Karpas-422 (cell line): ENCODE data around the gene PLD4. TPM values are rescaled to one million over a fixed set of nuclear protein-coding genes. Genes with fewer than 3 reads are reported as not detected.
"Not testable (repeated sequence)": the region's sequence is repeated elsewhere in the genome, so short reads cannot be mapped to it uniquely, and the experiment has no call there.

Experiments used
- DNase-seq: peaks from one replicate; pipeline ENCODE4 v3.0.0-alpha.2; 2015
- H2AFZ ChIP-seq: fragments of 200-600 bp; sonication (generic); 2 replicates; pipeline ENCODE4 v1.6.1; 2014; ENCODE audit warnings: antibody characterized with exemption, low read length, mixed read lengths
- H3K27ac ChIP-seq: fragments of 200-600 bp; sonication (generic); 2 replicates; pipeline ENCODE4 v1.5.1; 2014; ENCODE audit warnings: mild to moderate bottlenecking, low read length, moderate library complexity
- H3K27me3 ChIP-seq: fragments of 200-600 bp; sonication (generic); 2 replicates; pipeline ENCODE4 v1.6.1; 2014; ENCODE audit warnings: low read length, mixed read lengths
- H3K36me3 ChIP-seq: fragments of 200-600 bp; sonication (generic); 2 replicates; pipeline ENCODE4 v1.6.1; 2014; ENCODE audit warnings: low read length, mixed read lengths; ENCODE audit not compliant: insufficient read depth
- H3K4me1 ChIP-seq: fragments of 200-600 bp; sonication (generic); 2 replicates; pipeline ENCODE4 v1.6.1; 2014; ENCODE audit warnings: mild to moderate bottlenecking, low read length, mixed read lengths
- H3K4me2 ChIP-seq: fragments of 200-600 bp; sonication (generic); 2 replicates; pipeline ENCODE4 v1.6.1; 2014; ENCODE audit warnings: low read length, low read depth, mild to moderate bottlenecking; ENCODE audit not compliant: poor library complexity, severe bottlenecking
- H3K4me3 ChIP-seq: fragments of 200-600 bp; sonication (generic); 2 replicates; pipeline ENCODE4 v1.5.1; 2014; ENCODE audit warnings: mild to moderate bottlenecking, antibody characterized with exemption, low read length, mixed read lengths
- H3K79me2 ChIP-seq: fragments of 200-600 bp; sonication (generic); 2 replicates; pipeline ENCODE4 v1.6.1; 2014; ENCODE audit warnings: mild to moderate bottlenecking, low read length, mixed read lengths
- H3K9ac ChIP-seq: fragments of 200-600 bp; sonication (generic); 2 replicates; pipeline ENCODE4 v1.6.0; 2014; ENCODE audit warnings: low read length
- H3K9me2 ChIP-seq: fragments of 200-600 bp; sonication (generic), shearing (Covaris generic); replicated peaks from 2 replicates; pipeline ENCODE4 v1.6.0; 2014; ENCODE audit warnings: mild to moderate bottlenecking, low read length, moderate library complexity; ENCODE audit not compliant: insufficient read depth
- H3K9me3 ChIP-seq: fragments of 300-700, 200-600 bp; sonication (generic); 2 replicates; pipeline ENCODE4 v1.6.1; 2014; ENCODE audit warnings: low read length, mixed read lengths
- H4K20me1 ChIP-seq: fragments of 200-600 bp; sonication (generic); 2 replicates; pipeline ENCODE4 v1.6.1; 2014; ENCODE audit warnings: mild to moderate bottlenecking, antibody characterized with exemption, low read length, low read depth; ENCODE audit not compliant: insufficient read depth
- total RNA-seq: library from RNA; depleted of rRNA; stranded (reverse); fragments of >200 nt; shearing (Covaris generic); gene quantifications from 2 replicates; pipeline ENCODE4 v1.2.3, GENCODE V29; 2014; ENCODE audit warnings: low replicate concordance

PLD4 gene
- total RNA-seq, 1 experiment from 2014 or later = 146 TPM

DNA sequence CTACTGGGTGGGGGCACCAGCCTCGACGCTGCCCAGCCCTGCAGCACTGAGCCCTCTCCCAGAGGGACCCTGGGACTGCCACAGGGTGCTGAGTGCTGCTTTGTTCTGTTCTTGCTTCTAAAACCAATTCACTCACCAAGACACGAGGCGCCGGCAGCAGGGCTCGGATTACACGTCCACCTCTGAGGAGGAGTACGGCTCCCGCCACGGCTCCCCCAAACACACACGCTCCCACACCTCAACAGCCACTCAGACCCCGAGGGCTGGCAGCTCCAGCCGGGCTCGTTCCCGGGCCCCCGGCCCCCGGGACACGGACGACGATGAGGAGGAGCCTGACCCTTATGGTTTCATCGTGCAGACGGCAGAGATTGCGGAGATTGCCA lies 35.3 kb upstream of the PLD4 start:
- Histone ChIP-seq H3K27ac (no peak overlapping the region), H3K9ac (no peak overlapping the region), H3K79me2 (no peaks in the 10 kb centered on the region), H3K9me2 (no peaks in the 10 kb centered on the region), H3K36me3 (no peaks in the 10 kb centered on the region), H3K4me3 (no peak overlapping the region), H3K4me1 (peaks cover 9% of the 10 kb centered on the region), H3K9me3 (no peaks in the 10 kb centered on the region), H3K27me3 (no peaks in the 10 kb centered on the region), H2AFZ (no peak overlapping the region), H3K4me2 (no peak overlapping the region), H4K20me1 (no peaks in the 10 kb centered on the region)
- no peak for DNase-seq

DNA sequence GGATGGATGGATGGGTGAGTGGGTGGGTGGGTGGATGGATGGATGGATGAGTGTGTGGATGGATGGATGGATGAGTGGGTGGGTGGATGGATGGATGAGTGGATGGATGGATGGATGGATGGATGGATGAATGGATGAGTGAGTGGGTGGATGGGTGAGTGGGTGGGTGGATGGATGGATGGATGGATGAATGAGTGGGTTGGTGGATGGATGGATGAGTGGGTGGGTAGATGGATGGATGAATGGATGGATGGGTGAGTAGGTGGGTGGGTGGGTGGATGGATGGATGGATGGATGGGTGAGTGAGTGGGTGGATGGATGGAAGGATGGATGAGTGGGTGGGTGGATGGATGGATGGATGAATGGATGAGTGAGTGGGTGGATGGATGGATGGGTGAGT lies 34.4 kb upstream of the PLD4 start:
- H3K36me3 ChIP-seq, H3K4me3 ChIP-seq, H3K79me2 ChIP-seq, H3K9me3 ChIP-seq, H4K20me1 ChIP-seq, H3K27ac ChIP-seq, H3K27me3 ChIP-seq, H3K4me2 ChIP-seq, H3K9me2 ChIP-seq, H3K9ac ChIP-seq, H2AFZ ChIP-seq, DNase-seq: not testable (repeated sequence)
- H3K4me1 ChIP-seq = peaks cover 14% of the 10 kb centered on the region

DNA sequence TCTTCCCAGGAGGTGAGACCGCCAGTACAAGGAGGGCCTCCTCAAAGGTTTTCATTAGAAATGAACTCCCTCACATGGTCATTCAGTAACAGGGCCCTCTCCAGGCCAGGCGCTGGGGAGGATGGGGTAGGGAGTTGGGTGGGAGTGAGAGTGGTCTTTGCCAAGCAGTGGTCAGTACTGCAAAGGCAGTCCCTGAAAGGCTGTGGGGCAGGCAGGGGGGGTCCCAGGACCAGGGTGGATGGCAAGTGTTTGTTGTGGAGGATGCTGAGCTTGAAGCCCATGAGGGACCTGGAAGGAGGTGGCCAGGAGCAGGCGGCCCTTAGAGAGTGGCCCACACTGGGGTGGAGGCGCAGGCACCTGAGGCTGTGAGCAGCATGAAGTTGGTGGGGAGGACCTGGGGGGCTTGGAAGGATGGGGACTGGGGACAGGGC lies 33.5 kb upstream of the PLD4 start:
- H3K79me2 ChIP-seq = no peaks in the 10 kb centered on the region
- no peak overlapping the region for H3K27ac ChIP-seq
- H3K4me1 ChIP-seq = peaks cover 22% of the 10 kb centered on the region
- no peak overlapping the region for H3K4me2 ChIP-seq
- H2AFZ ChIP-seq = no peak overlapping the region
- H3K36me3 ChIP-seq = no peaks in the 10 kb centered on the region
- no peaks in the 10 kb centered on the region for H4K20me1 ChIP-seq
- no peak overlapping the region for H3K9ac ChIP-seq
- H3K4me3 ChIP-seq = no peak overlapping the region
- no peaks in the 10 kb centered on the region for H3K9me2 ChIP-seq
- no peaks in the 10 kb centered on the region for H3K9me3 ChIP-seq
- H3K27me3 ChIP-seq = no peaks in the 10 kb centered on the region
- DNase-seq = no peak

DNA sequence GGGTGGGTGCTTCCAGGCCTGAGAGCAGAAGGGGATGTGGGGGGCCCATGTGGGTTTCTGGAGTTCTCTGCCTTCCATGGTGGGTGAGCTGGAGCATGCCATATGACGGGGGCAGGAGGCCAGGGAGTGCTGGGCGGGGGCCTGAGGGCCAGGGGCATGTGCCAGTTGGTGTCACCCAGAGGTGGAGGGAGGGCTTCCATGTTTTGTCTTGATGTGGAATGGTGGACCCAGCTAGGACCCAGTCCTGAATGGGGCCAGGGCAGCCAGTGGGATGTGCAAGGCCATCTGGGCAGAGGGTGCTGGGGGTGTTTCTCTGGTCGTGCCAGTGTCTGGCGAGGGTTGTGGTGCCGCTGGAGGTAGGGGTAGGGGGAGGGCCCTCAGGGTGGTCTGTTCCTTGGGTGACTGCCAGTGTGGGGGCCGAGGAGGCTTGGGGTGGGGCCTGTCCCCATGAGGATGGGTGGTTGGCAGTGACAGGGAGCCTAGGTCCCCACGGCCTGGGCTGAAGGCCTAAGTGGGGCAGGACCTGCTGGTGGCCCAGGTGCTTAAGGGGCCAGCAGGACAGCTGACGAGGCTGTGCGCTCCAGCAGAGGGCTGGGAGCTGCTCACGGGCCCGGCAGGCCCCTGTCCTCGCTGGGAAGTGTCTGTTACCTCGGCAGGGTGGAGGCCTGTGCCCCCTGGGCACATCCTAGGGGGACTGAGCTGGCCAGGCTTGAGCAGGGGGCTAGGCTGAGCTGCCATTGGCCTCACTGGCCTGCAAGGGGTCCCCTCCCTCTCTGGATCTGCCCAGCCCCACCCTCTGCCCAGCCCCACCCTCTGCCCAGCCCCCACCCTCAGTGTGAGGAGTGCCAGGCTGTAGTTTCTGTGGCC lies 32.8 kb upstream of the PLD4 start:
- no peaks in the 10 kb centered on the region for H4K20me1 ChIP-seq
- H3K9me2 ChIP-seq = no peaks in the 10 kb centered on the region
- H3K9me3 ChIP-seq = no peaks in the 10 kb centered on the region
- no peak overlapping the region for H3K4me2 ChIP-seq
- H2AFZ ChIP-seq = no peak overlapping the region
- no peak overlapping the region for H3K9ac ChIP-seq
- H3K27ac ChIP-seq = no peak overlapping the region
- DNase-seq = no peak
- no peak overlapping the region for H3K4me3 ChIP-seq
- H3K36me3 ChIP-seq = no peaks in the 10 kb centered on the region
- no peaks in the 10 kb centered on the region for H3K79me2 ChIP-seq
- peaks cover 26% of the 10 kb centered on the region for H3K4me1 ChIP-seq
- no peaks in the 10 kb centered on the region for H3K27me3 ChIP-seq

DNA sequence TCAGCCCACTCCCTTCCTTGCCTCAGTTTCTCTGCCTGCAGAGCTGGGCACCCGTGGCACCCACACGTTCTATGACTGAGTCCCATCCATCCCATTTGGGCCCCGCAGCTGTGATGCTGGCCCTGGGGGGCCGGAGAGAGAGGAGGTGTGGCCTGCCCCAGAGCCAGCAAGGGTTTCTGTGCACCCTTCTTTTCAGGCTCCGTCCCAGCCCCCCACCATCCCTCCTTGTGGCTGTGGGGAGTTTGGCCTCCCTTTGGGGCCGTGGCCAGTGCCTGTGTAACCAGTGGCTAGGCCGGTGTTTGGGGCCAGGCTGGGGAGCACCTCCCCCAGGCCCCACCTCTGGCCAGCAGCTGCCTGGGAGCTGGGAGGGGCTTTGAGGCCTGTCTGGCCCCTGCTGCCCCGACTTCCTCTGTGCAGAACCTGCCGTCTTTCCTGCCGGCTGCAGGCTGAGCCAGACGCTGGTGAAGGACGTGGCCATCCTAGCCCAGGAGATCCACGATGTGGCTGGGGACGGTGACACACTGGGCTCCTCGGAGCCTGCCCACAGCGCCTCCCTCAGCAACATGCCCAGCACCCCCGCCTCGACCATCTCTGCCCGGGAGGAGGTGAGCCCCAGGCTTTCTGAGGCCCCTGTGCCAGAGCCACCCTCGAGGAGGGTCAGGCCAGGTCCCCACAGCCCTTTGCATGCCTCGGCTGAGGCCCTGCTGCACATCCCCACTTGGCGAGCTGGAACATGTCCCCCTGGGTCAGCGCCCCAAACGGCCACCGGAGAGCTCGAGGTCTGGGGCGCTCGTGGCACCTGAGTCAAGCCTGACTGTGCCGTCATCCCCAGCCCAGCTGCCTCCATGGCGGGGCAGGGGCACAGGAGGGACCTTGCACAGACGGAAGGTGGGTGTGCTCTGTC lies 31.9 kb upstream of the PLD4 start:
- no peak for DNase-seq
- H3K4me1 ChIP-seq = peaks cover 29% of the 10 kb centered on the region
- H3K9me3 ChIP-seq = no peaks in the 10 kb centered on the region
- H3K9me2 ChIP-seq = no peaks in the 10 kb centered on the region
- H3K79me2 ChIP-seq = no peaks in the 10 kb centered on the region
- no peak overlapping the region for H3K4me2 ChIP-seq
- H3K27ac ChIP-seq = no peak overlapping the region
- H3K36me3 ChIP-seq = no peaks in the 10 kb centered on the region
- H3K9ac ChIP-seq = no peak overlapping the region
- no peak overlapping the region for H2AFZ ChIP-seq
- H4K20me1 ChIP-seq = no peaks in the 10 kb centered on the region
- no peaks in the 10 kb centered on the region for H3K27me3 ChIP-seq
- no peak overlapping the region for H3K4me3 ChIP-seq

DNA sequence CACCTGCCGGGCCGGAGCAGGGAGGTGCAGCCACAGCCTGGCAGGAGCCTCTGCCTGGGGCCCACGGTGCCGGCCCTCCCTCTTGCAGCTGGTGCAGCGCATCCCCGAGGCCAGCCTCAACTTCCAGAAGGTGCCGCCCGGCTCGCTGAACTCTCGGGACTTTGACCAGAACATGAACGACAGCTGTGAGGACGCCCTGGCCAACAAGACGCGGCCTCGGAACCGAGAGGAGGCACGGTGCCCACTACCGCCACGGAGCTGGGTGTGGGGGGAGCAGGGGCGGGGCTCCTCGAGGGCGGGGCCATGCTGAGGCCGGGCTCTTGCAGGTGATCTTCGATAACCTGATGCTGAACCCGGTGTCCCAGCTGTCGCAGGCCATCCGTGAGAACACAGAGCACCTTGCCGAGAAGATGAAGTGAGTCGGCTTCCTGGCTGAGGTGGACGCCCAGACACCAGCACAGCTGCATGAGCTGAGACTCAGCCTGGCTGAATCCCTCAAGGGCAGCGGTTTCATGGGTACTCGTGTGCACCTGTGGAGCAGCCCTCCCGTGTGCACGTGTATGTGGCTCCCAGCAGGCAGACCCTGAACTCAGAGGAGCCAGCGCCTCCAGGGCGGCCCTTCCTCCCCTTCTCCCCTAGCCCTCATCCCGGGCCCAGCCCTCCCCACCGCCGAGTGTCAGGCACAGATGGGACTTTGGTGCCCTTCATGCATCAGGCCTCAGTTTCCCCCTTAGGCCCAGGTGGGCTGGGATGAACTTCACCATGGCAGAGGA lies 31.1 kb upstream of the PLD4 start:
- no peak overlapping the region for H3K4me3 ChIP-seq
- H3K27me3 ChIP-seq = no peaks in the 10 kb centered on the region
- H3K9me3 ChIP-seq = no peaks in the 10 kb centered on the region
- no peaks in the 10 kb centered on the region for H3K79me2 ChIP-seq
- no peaks in the 10 kb centered on the region for H3K36me3 ChIP-seq
- H3K4me2 ChIP-seq = no peak overlapping the region
- no peaks in the 10 kb centered on the region for H3K9me2 ChIP-seq
- no peaks in the 10 kb centered on the region for H4K20me1 ChIP-seq
- H3K27ac ChIP-seq = no peak overlapping the region
- DNase-seq = peak; percentile 74
- H2AFZ ChIP-seq = no peak overlapping the region
- H3K9ac ChIP-seq = no peak overlapping the region
- peaks cover 36% of the 10 kb centered on the region for H3K4me1 ChIP-seq

DNA sequence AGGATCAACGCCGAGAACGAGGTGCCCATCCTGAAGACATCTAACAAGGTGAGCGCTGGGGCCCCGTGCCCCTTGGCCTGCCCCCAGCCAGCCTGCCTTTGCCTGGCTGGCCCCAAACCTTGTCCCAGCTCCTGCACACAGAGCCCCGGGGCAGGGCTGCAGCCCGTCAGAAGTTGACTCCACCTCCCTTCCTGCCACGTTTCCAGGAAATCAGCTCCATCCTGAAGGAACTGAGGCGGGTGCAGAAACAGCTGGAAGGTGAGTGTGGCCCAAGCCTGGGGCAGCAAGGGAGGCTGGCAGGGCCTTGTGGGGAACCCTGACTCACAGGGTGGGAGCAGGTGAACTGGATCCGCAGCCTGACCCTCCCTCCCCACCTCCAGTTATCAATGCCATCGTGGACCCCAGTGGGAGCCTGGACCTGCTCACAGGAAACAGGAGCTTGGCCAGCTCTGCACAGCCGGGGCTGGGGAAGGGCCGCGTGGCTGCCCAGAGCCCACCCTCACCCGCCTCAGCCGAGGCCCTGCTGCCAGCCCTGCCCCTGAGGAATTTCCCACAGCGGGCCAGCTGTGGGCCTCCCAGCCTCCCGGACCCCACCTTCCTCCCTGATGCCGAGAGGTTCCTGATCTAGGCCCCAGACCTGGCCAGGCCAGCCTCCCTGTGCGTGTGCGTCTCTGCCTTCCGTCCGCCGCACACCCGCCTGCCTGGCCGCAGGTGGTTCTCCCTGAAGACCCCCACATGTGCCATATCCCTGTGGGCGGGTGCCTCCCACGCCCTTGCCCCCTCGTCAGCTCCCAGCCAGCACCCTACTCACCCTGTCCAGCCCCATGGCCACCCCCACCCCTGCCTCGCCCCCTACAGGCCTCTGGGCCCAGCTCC lies 30.1 kb upstream of the PLD4 start:
- Histone ChIP-seq H3K4me2 (no peak overlapping the region), H4K20me1 (no peaks in the 10 kb centered on the region), H3K9ac (no peak overlapping the region), H3K27ac (no peak overlapping the region), H3K79me2 (no peaks in the 10 kb centered on the region), H3K36me3 (no peaks in the 10 kb centered on the region), H3K4me3 (no peak overlapping the region), H3K4me1 (peaks cover 45% of the 10 kb centered on the region), H3K27me3 (no peaks in the 10 kb centered on the region), H3K9me2 (no peaks in the 10 kb centered on the region), H2AFZ (no peak overlapping the region), H3K9me3 (no peaks in the 10 kb centered on the region)
- DNase-seq = no peak
